Gastroesophageal sphincter (tissue), 3 donors: Measurements from ENCODE around the gene POU2AF1.

Source experiments
- CTCF ChIP-seq, 4 experiments: fragments of 200-600 bp in 2 of 4; fragments of 450-650 bp in 2 of 4; sonication (generic) in 1 of 4; IDR thresholded peaks; one replicate each; pipeline ENCODE4 v1.5.1; 2017 to 2019; ENCODE audit warnings: antibody characterized with exemption in 4 of 4, mild to moderate bottlenecking in 2 of 4, moderate library complexity in 2 of 4
- POLR2AphosphoS5 ChIP-seq: sonication (generic); formaldehyde crosslinking; IDR thresholded peaks from one replicate; pipeline ENCODE4 v1.6.1; 2017; ENCODE audit warnings: antibody characterized with exemption

- TF ChIP-seq POLR2AphosphoS5 = peak; percentile 21
- no peak for TF ChIP-seq CTCF (IDR thresholded peaks at IDR 0.05)
Observed at GRCh38 chr11:111325259-111325658, 53.8 kb downstream of the POU2AF1 start.
